ENCODE measurements around the gene EPHA6. TPM values are rescaled to one million over a fixed set of nuclear protein-coding genes. Genes with fewer than 3 reads are reported as not detected.

Gene EPHA6
- total RNA-seq, 4 donors from 2014 or later, result 0.60 to 3.8 (median 3.0) TPM

GRCh38 chr3:97125902-97126499 is 311.6 kb downstream of the EPHA6 start:
- intact Hi-C loops (cut with DNase I; ENCODE audit: low total_unique reads), result no loop called here
- Histone ChIP-seq H3K27ac (no peak overlapping the region), H3K4me3 (no peak overlapping the region), H3K36me3 (no peaks in the 10 kb centered on the region), H3K27me3 (no peaks in the 10 kb centered on the region), H3K9me3 (no peaks in the 10 kb centered on the region), H3K4me1 (no peaks in the 10 kb centered on the region)
- WGBS, 2 donors (ENCODE audit: low coverage in 1 of 2), result 55 to 57% methylated on average over 4 of the region's 4 CpGs
- in situ Hi-C loops (cut with MboI; ENCODE audit: low pct_ligation_motif_present in 1 of 4, low pct_unique_long_range_greater_than_20kb in 1 of 4, low sequenced_read_pairs in 3 of 4), result no loop called here
- TF ChIP-seq EP300 (IDR thresholded peaks at IDR 0.05; ENCODE audit: low read depth), result no peak
- TF ChIP-seq POLR2A (IDR thresholded peaks at IDR 0.05), result no peak
- TF ChIP-seq CTCF (IDR thresholded peaks at IDR 0.05), result no peak
- TF ChIP-seq POLR2AphosphoS5 (IDR thresholded peaks at IDR 0.05), result no peak
- DNase-seq, result no peak

- no peaks in the 10 kb centered on the region for H3K36me3 ChIP-seq
- H3K27ac ChIP-seq, result no peak overlapping the region
- 29 to 54% methylated on average over 1 of the region's 1 CpG for WGBS, 2 donors (ENCODE audit: low coverage in 1 of 2)
- no peaks in the 10 kb centered on the region for H3K9me3 ChIP-seq
- intact Hi-C loops (cut with DNase I; ENCODE audit: low total_unique reads), result no loop called here
- no peaks in the 10 kb centered on the region for H3K4me1 ChIP-seq
- no peak for TF ChIP-seq CTCF (IDR thresholded peaks at IDR 0.05)
- no peak for TF ChIP-seq POLR2AphosphoS5 (IDR thresholded peaks at IDR 0.05)
- no peak for TF ChIP-seq POLR2A (IDR thresholded peaks at IDR 0.05)
- no peak for TF ChIP-seq EP300 (IDR thresholded peaks at IDR 0.05; ENCODE audit: low read depth)
- in situ Hi-C loops (cut with MboI; ENCODE audit: low pct_ligation_motif_present in 1 of 4, low pct_unique_long_range_greater_than_20kb in 1 of 4, low sequenced_read_pairs in 3 of 4), result no loop called here
- H3K27me3 ChIP-seq, result no peaks in the 10 kb centered on the region
- DNase-seq, result no peak
- H3K4me3 ChIP-seq, result no peak overlapping the region
These were observed 317.1 kb downstream of the EPHA6 start for GRCh38 chr3:97131476-97131875.

- Histone ChIP-seq H3K36me3 (no peaks in the 10 kb centered on the region), H3K9me3 (peaks cover 6 to 12% of the 10 kb centered on the region in 2 donors), H3K4me3 (no peak overlapping the region), H3K27ac (no peak overlapping the region), H3K4me1 (no peaks in the 10 kb centered on the region), H3K27me3 (no peaks in the 10 kb centered on the region)
- in situ Hi-C loops (cut with MboI; ENCODE audit: low pct_ligation_motif_present in 1 of 4, low pct_unique_long_range_greater_than_20kb in 1 of 4, low sequenced_read_pairs in 3 of 4) (no loop called here), intact Hi-C loops (cut with DNase I; ENCODE audit: low total_unique reads) (no loop called here)
- DNase-seq, result no peak
- TF ChIP-seq POLR2A (IDR thresholded peaks at IDR 0.05) (no peak), CTCF (IDR thresholded peaks at IDR 0.05) (no peak), EP300 (IDR thresholded peaks at IDR 0.05; ENCODE audit: low read depth) (no peak), POLR2AphosphoS5 (IDR thresholded peaks at IDR 0.05) (no peak)
These were observed 324.6 kb downstream of the EPHA6 start for GRCh38 chr3:97138914-97139541.

GRCh38 chr3:97148931-97149330 is 334.5 kb downstream of the EPHA6 start:
- no peaks in the 10 kb centered on the region for H3K9me3 ChIP-seq
- DNase-seq, result no peak
- H3K27ac ChIP-seq, result no peak overlapping the region
- no peak overlapping the region for H3K4me3 ChIP-seq
- H3K4me1 ChIP-seq, result no peaks in the 10 kb centered on the region
- 87 to 88% methylated on average over 2 of the region's 2 CpGs for WGBS, 2 donors (ENCODE audit: low coverage in 1 of 2)
- H3K27me3 ChIP-seq, result no peaks in the 10 kb centered on the region
- intact Hi-C loops (cut with DNase I; ENCODE audit: low total_unique reads) (no loop called here), in situ Hi-C loops (cut with MboI; ENCODE audit: low pct_ligation_motif_present in 1 of 4, low pct_unique_long_range_greater_than_20kb in 1 of 4, low sequenced_read_pairs in 3 of 4) (no loop called here)
- TF ChIP-seq POLR2A (IDR thresholded peaks at IDR 0.05), result no peak
- TF ChIP-seq EP300 (IDR thresholded peaks at IDR 0.05; ENCODE audit: low read depth), result no peak
- TF ChIP-seq CTCF (IDR thresholded peaks at IDR 0.05), result no peak
- no peak for TF ChIP-seq POLR2AphosphoS5 (IDR thresholded peaks at IDR 0.05)
- no peaks in the 10 kb centered on the region for H3K36me3 ChIP-seq

All from transverse colon (tissue), 4 donors.